Hematopoietic multipotent progenitor cell (in vitro differentiated cells): ENCODE results near the gene BSN. TPM values are rescaled to one million over a fixed set of nuclear protein-coding genes. Genes with fewer than 3 reads are reported as not detected.
"Not testable (repeated sequence)": the region's sequence is repeated elsewhere in the genome, so short reads cannot be mapped to it uniquely, and the experiment has no call there.

Experiments used
- DNase-seq, 3 donors: peaks; one replicate each; pipeline ENCODE4 v3.0.0-alpha.2; 2011 to 2015; ENCODE audit warnings: low read depth in 2 of 3, low spot score in 2 of 3
- total RNA-seq: library from RNA; depleted of rRNA; stranded (reverse); fragments of >200 nt; gene quantifications from one replicate; pipeline ENCODE4 v1.2.3, GENCODE V29; 2012

The BSN gene
- total RNA-seq, 1 donor: 0.27 TPM

- no peak for DNase-seq
Measured at GRCh38 chr3:49668861-49669260, 114.6 kb downstream of the BSN start.

GRCh38 chr3:49669352-49669751 is 115.1 kb downstream of the BSN start:
- no peak for DNase-seq

DNA sequence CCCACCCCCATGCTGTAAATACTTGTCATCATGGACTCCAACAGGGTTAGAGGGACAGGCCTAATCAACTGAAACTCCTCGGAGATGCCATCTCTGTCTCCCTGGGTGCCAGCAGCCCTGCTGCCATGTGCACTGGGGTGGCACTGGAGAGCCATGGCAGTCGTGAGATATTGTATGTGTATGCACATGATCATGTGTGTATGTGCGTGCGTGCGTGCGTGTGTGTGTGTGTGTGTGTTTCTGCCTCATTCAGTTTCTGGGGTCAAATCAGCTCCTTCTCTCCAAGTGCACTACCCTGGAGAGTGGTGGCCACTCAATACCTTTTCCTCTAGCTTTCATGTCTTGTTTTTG is 116.6 kb downstream of the BSN start:
- DNase-seq: no peak

GRCh38 chr3:49671291-49672288 is 117.3 kb downstream of the BSN start:
- DNase-seq: peak; percentile 52 to 74 (median 67)

DNA sequence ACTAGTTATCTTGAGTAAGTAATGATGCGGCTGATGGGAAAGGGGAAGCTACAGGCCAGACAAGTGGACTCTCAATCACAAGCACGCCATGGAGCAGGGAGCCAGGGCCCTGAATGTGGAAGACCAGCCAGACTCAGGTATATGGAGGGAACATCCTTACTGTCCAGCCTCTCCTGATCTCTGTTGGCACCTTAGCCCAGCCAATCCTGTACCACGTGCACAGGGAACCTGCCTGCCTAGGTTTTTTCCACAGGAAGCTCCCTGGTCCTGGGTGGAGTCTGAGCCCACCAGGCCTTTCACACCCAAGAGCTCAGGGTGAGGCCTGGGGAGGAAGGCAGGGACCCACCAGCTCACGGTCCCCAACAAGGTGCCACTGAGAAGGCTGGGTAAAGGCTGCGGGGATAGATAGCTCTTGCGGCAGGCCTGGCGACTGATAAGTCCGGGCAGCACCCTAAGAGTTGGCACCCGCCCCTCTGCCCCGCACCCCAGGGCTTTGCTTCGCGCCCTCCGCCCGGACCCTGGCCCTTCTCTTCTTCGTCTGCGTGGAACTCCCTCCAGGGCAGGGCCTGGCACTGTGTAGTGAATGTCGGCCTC is 118.9 kb downstream of the BSN start:
- DNase-seq: no peak

DNA sequence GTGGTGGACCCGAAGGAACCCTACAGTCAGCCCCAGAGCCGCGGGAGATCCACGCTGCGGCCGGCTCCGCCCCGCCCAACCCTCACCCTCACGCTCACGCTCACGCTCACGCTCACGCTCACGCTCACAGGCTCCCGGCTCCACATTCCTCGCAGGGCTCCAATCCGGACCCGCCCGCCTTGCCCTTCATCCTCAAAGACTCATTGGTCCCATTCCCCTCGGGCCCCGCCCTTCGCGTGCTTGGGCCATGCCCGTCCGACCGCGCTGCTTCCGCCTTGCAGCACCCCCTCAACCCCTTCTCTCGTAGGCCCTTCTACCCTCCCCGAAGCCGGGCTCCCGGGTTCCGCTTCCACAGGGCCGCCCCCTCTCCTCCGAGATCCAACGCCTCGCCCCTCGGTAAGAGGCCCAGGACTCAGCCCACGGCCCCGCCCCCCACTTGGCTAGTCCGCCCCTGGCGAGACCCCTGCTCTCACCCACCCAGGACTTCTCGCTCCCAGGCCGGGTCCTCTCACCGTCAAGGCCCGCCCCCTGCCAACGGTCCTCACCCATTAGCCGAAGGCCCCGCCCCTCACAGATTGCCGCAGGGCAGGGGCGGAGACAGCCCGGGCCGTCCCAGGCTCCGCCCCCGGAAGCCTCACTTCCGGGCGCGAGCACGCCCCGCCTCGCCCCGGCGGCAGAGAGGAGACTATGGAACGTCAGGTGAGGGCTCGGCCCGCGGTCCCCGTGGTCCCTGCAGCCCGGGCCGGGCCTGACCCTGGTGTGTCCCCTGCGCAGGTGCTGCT is 119.6 kb downstream of the BSN start, which contains the start of gene APEH:
APEH (plus strand) TSS at position 637 of the 782 bp plus-strand sequence; CDS start at position 688, 51 bp downstream.
- peak; percentile 90 to 98 (median 98) for DNase-seq

DNA sequence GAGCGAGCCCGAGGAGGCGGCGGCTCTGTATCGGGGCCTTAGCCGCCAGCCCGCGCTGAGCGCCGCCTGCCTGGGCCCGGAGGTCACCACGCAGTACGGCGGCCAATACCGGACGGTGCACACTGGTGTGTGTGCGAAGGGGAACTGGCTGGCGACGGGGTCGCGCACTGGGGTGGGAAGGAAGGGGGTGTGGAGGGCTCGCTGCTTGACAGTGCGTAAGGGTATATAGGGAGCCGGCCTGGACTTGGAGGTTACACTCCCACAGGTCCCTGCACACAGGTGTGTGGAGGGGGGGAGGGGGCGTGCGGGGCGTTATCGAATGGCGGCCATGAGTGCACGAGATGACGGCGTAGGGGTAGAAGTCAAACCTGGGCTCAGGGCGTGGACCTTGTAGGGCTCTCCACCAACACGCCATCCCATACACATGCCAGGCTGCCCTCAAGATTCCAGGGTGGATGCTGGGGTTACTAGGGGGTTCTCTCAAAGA is 120.3 kb downstream of the BSN start:
- no peak for DNase-seq

GRCh38 chr3:49675912-49676311 is 121.6 kb downstream of the BSN start:
- DNase-seq: no peak

DNA sequence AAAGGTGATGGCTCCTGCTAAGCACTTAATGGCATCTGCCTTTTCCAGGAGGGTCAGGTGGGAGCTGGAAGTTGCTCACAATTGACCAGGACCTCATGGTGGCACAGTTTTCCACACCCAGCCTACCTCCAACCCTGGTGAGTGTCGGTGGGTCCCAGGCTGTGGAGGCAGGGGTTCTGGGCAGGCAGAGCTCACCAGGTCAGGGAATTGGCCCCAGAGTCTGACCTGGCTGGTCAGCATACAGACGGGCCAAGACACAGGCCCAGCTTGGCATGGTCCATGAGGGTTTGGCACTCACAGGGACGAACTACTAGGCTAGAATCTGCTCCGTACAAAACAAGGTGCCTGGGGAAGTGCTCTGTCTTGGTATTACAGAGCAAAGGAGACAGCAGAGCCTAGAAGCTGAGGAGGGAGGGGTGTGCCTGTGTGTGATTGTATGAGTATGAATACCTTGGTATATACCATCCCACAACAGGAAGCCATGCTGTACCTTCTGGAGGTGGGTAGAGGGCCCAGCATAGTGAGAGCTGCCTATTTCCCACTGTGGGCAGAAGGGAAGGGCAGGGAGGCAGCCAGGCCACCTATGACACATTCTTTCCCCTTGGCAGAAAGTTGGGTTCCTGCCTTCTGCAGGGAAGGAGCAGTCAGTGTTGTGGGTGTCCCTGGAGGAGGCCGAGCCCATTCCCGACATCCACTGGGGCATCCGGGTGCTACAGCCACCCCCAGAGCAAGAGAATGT is 126.4 kb downstream of the BSN start:
- DNase-seq: no peak

DNA sequence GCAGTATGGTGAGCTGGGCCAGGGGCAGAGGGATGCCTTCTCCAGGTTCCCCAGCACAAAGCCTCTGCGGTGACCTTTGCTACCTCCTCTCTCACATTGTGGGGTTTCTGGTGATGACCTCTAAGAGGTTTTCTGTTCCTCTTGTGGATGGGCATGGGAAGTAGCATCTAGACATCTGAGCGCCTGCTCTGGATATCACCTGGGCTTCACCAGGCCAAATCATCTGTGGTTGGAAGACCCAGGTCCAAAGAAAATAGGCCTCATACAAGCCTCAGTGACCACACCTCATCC is 126.9 kb downstream of the BSN start:
- DNase-seq: no peak

GRCh38 chr3:49681543-49681942 is 127.3 kb downstream of the BSN start:
- no peak for DNase-seq

DNA sequence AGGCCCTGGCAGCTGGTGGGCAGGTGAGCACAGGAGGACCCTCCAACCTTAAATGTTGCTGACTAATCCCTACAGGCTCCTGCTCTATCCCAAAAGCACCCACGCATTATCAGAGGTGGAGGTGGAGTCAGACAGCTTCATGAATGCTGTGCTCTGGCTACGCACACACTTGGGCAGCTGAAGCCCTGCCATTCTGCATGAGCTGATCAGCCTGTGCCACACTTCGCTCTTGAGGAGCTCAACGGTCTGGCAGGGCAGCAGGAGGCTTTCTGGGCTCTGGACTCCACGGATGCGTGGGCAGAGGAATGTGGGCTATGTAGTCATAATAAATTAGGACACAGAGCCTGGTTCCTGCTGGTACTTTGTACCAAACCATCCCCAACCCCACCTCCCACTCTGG is 128.9 kb downstream of the BSN start:
- DNase-seq: no peak

DNA sequence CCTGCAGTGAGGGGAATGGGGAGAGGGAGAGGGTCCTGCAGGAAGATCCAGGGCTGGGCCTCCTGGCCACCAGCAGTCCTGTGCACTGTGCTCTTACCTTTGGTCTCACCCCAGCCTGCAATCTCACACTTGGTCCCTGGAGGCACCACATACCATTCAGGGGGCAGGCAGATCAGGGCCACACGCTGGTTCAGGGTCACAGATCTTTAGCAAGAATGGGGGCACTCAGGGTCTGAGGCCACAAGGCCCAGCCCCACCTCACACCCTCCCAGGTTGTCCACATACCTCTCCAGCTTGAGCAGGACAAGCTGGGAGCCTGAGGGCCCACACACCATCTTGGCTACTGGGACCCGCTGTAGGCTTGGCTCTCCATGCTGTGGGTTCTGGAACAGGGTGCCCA is 130.2 kb downstream of the BSN start:
- DNase-seq: not testable (repeated sequence)

- not testable (repeated sequence) for DNase-seq
Measured at GRCh38 chr3:49685103-49685502, 130.8 kb downstream of the BSN start.

- not testable (repeated sequence) for DNase-seq
Measured at GRCh38 chr3:49685846-49686245, 131.6 kb downstream of the BSN start.

DNA sequence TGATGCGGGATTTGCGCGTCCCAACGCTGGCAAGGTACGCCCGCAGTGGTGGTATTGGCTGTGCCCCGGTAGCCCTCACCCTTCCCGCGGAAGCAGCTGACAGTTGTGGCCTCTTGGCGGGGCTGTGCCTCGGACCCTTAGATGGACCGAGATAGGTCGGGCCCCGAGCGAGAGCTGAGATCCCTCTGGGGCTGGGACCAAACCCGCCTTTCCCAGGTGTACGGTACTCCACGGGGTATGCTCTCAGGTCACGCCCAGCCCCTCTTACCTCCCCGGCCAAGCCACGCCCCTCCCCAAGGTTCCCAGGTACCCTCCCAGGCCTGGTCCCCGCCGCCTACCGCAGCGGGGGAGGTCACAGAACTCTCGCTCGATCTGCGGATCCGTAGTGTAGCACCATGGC is 132.1 kb downstream of the BSN start:
- peak in 2 of 3 donors; percentile 8 to 18 for DNase-seq

DNA sequence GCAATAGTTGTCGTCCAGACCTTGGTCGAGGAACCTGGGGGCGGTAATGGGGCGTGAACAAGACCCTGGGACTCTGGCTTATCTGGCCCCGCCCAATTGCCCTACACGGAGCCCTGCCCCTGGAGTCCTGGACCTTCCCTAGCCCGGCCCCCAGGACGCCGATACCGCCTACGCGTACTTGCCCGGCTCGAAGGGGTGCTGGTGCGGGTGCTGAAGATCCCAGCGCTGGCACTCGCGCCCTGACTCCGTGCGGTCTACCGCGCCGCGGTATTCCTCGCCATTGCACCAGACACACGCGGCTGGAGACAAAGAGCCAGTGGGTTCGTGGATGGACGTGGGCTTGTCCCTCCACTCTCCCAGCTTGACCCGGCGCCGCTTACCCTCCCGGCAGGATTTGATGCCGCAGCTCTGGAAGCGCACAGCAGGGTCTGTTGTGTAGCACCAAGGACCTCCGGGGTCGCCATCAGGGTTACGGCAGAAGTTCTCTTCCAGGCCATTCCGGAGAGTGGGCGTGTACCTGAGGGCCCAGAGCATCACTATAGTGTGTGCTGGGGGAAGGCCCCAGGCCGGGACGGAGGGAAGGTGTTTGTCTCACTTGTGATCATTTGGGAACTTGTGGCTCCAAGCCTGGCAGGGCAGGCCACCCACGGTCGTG is 132.6 kb downstream of the BSN start:
- peak in 2 of 3 donors; percentile 37 to 53 for DNase-seq

- DNase-seq: not testable (repeated sequence)
Measured at GRCh38 chr3:49687424-49687795, 133.1 kb downstream of the BSN start.

- not testable (repeated sequence) for DNase-seq
Measured at GRCh38 chr3:49688338-49689045, 134.2 kb downstream of the BSN start.
